Chondrocyte (in vitro differentiated cells): Measurements from ENCODE around the gene DYNLT3. TPM values are rescaled to one million over a fixed set of nuclear protein-coding genes. Genes with fewer than 3 reads are reported as not detected.

Experiments
- DNase-seq: peaks from one replicate; pipeline ENCODE4 v3.0.0; 2021; ENCODE audit warnings: mixed read lengths, low spot score
- H3K27ac Mint-ChIP-seq: one replicate; pipeline ENCODE4 v1.8.0; 2021; ENCODE audit warnings: mild to moderate bottlenecking, moderate library complexity, mixed read lengths; ENCODE audit not compliant: unreplicated experiment
- H3K27me3 Mint-ChIP-seq: 2 replicates; pipeline ENCODE4 v1.8.0; 2021; ENCODE audit warnings: low read depth, mixed read lengths
- H3K36me3 Mint-ChIP-seq: 2 replicates; pipeline ENCODE4 v1.8.0; 2021; ENCODE audit warnings: low read depth, mixed read lengths
- H3K4me1 Mint-ChIP-seq: 2 replicates; pipeline ENCODE4 v1.8.0; 2021; ENCODE audit warnings: low read depth, mild to moderate bottlenecking, mixed read lengths
- H3K4me3 Mint-ChIP-seq: one replicate; pipeline ENCODE4 v1.8.0; 2021; ENCODE audit warnings: mild to moderate bottlenecking, moderate library complexity, mixed read lengths; ENCODE audit not compliant: unreplicated experiment
- H3K9me3 Mint-ChIP-seq: 2 replicates; pipeline ENCODE4 v1.8.0; 2021; ENCODE audit warnings: low read depth, mixed read lengths
- CTCF ChIP-seq: fragments of 200-600 bp; sonication (generic); IDR thresholded peaks from 2 replicates; pipeline ENCODE4 v1.5.0; 2021; ENCODE audit warnings: antibody characterized with exemption, mild to moderate bottlenecking, moderate library complexity
- long read RNA-seq: library from polyadenylated mRNA; stranded (forward); transcript quantifications from one replicate; pipeline ENCODE4 v2.0.0, GENCODE V29; 2021
- total RNA-seq: library from RNA; stranded (reverse); gene quantifications from 3 replicates; pipeline ENCODE4 v1.2.1, GENCODE V29; 2021

DYNLT3 gene
- 31.5 to 36.5 TPM (median 35.8 TPM) in 3 replicates for total RNA-seq
- long read RNA-seq, transcript DYNLT3-201 (5 exons, 2,217 nt), result major isoform, 111 of 117 reads
- long read RNA-seq, partial matches to known transcripts, result 1 of 117 reads
- long read RNA-seq, other reads (novel, unspliced or antisense), result 3 of 117 reads

GRCh38 chrX:37846934-37847732, at the start of gene DYNLT3:
TSS of gene DYNLT3 (minus strand) at chrX:37847571. CDS start at chrX:37847510, 61 bp downstream.
- Mint-ChIP-seq H3K36me3 (no peaks in the 10 kb centered on the region), H3K4me3 (peak within 1 kb of the TSS; percentile 75), H3K9me3 (no peaks in the 10 kb centered on the region), H3K27ac (peak within 1 kb of the TSS; percentile 85), H3K27me3 (no peaks in the 10 kb centered on the region), H3K4me1 (peaks cover 8% of the 10 kb centered on the region)
- peak; percentile 86 for DNase-seq
- no peak for TF ChIP-seq CTCF

- TF ChIP-seq CTCF, result no peak
- DNase-seq, result no peak
- Mint-ChIP-seq H3K4me1 (no peaks in the 10 kb centered on the region), H3K27ac (no peak overlapping the region), H3K27me3 (no peaks in the 10 kb centered on the region), H3K4me3 (no peak overlapping the region), H3K36me3 (no peaks in the 10 kb centered on the region), H3K9me3 (peaks cover 2% of the 10 kb centered on the region)
Observed at GRCh38 chrX:37896511-37896890, 49.1 kb upstream of the DYNLT3 start.

GRCh38 chrX:37895795-37896510, 48.6 kb upstream of the DYNLT3 start:
- H3K27ac Mint-ChIP-seq, result no peak overlapping the region
- H3K4me3 Mint-ChIP-seq, result no peak overlapping the region
- H3K27me3 Mint-ChIP-seq, result no peaks in the 10 kb centered on the region
- no peak for DNase-seq
- no peaks in the 10 kb centered on the region for H3K36me3 Mint-ChIP-seq
- H3K9me3 Mint-ChIP-seq, result no peaks in the 10 kb centered on the region
- H3K4me1 Mint-ChIP-seq, result no peaks in the 10 kb centered on the region
- TF ChIP-seq CTCF, result no peak

GRCh38 chrX:37894725-37895124, 47.4 kb upstream of the DYNLT3 start:
- no peak for DNase-seq
- TF ChIP-seq CTCF, result no peak
- no peaks in the 10 kb centered on the region for H3K36me3 Mint-ChIP-seq
- no peaks in the 10 kb centered on the region for H3K27me3 Mint-ChIP-seq
- H3K27ac Mint-ChIP-seq, result no peak overlapping the region
- no peaks in the 10 kb centered on the region for H3K4me1 Mint-ChIP-seq
- H3K9me3 Mint-ChIP-seq, result no peaks in the 10 kb centered on the region
- no peak overlapping the region for H3K4me3 Mint-ChIP-seq

GRCh38 chrX:37888010-37888409, 40.6 kb upstream of the DYNLT3 start:
- no peak for TF ChIP-seq CTCF
- H3K27me3 Mint-ChIP-seq, result no peaks in the 10 kb centered on the region
- H3K36me3 Mint-ChIP-seq, result no peaks in the 10 kb centered on the region
- no peaks in the 10 kb centered on the region for H3K9me3 Mint-ChIP-seq
- H3K27ac Mint-ChIP-seq, result no peak overlapping the region
- H3K4me3 Mint-ChIP-seq, result no peak overlapping the region
- no peaks in the 10 kb centered on the region for H3K4me1 Mint-ChIP-seq
- DNase-seq, result no peak
